Keratinocyte (primary cell): ENCODE results near the gene IFNAR1.

Experiments
- CTCF ChIP-seq, 3 experiments: IDR thresholded peaks in 1 of 3; conservative IDR thresholded peaks in 1 of 3; optimal IDR thresholded peaks in 1 of 3; 2 replicates in 2 of 3; 3 replicates in 1 of 3; pipeline versions ENCODE3 to v1.5.1; 2011; ENCODE audit warnings: low read length in 3 of 3, mild to moderate bottlenecking in 3 of 3, moderate library complexity in 2 of 3, control low read depth in 1 of 3, inconsistent platforms in 1 of 3; ENCODE audit not compliant: insufficient read depth in 2 of 3; ENCODE audit errors: extremely low read depth in 1 of 3
- EZH2 ChIP-seq: IDR thresholded peaks from one replicate; pipeline ENCODE4 v1.6.1; 2012; ENCODE audit warnings: inconsistent platforms, mild to moderate bottlenecking, low read length, moderate library complexity

GRCh38 chr21:33368124-33368523 is 43.4 kb downstream of the IFNAR1 start:
- TF ChIP-seq EZH2 (no peak), CTCF (optimal IDR thresholded peaks at IDR 0.05 in 1 of 3, IDR thresholded peaks at IDR 0.05 in 1 of 3, conservative IDR thresholded peaks at IDR 0.05 in 1 of 3; ENCODE audit: extremely low read depth in 1 of 3, insufficient read depth in 2 of 3, low read length in 3 of 3) (no peak)
